ENCODE results near the gene ZSWIM9. TPM values are rescaled to one million over a fixed set of nuclear protein-coding genes. Genes with fewer than 3 reads are reported as not detected.
A peak's percentile ranks its signal among the peaks of the same experiment; 100 is the strongest.

Gene ZSWIM9
- 1 to 10 TPM in 1 of 3 donors, under 1 TPM in 1, not detected in 1; 0.54 to 1.3 TPM for polyA plus RNA-seq

- H3K4me1 Mint-ChIP-seq: peaks cover 20 to 23% of the 10 kb centered on the region in 2 donors
- H3K9me3 Mint-ChIP-seq: no peaks in the 10 kb centered on the region
- H3K27ac Mint-ChIP-seq: peak within 1 kb of the TSS; percentile 95 to 98 (median 97)
- peaks cover 7 to 12% (median 11%) of the 10 kb centered on the region in 3 donors for H3K27me3 Mint-ChIP-seq (ENCODE audit: low read depth in 3 of 3)
- peak within 1 kb of the TSS; percentile 93 to 100 (median 97) for H3K4me3 Mint-ChIP-seq
- peak; percentile 91 to 93 (median 93) for DNase-seq
- H3K36me3 Mint-ChIP-seq: peaks cover 13 to 16% (median 13%) of the 10 kb centered on the region in 3 donors
Measured at GRCh38 chr19:48169939-48170803, at the start of gene ZSWIM9, which contains the start of gene LIG1. Gene ZSWIM9 (plus strand): TSS chr19:48170680. CDS start chr19:48171803, 1,123 bp downstream. Gene LIG1 (minus strand): TSS chr19:48170344. CDS start chr19:48165566, 4,778 bp downstream.

GRCh38 chr19:48121066-48121465 lies 49.4 kb upstream of the ZSWIM9 start:
- H3K4me3 Mint-ChIP-seq: no peak overlapping the region
- no peak for DNase-seq
- H3K36me3 Mint-ChIP-seq: peaks cover 20 to 37% (median 35%) of the 10 kb centered on the region in 3 donors
- no peak overlapping the region for H3K27ac Mint-ChIP-seq
- H3K9me3 Mint-ChIP-seq: no peaks in the 10 kb centered on the region
- peaks cover 0 to 2% (median 0%) of the 10 kb centered on the region in 3 donors for H3K27me3 Mint-ChIP-seq (ENCODE audit: low read depth in 3 of 3)
- H3K4me1 Mint-ChIP-seq: peaks cover 12 to 16% of the 10 kb centered on the region in 2 donors

DNA sequence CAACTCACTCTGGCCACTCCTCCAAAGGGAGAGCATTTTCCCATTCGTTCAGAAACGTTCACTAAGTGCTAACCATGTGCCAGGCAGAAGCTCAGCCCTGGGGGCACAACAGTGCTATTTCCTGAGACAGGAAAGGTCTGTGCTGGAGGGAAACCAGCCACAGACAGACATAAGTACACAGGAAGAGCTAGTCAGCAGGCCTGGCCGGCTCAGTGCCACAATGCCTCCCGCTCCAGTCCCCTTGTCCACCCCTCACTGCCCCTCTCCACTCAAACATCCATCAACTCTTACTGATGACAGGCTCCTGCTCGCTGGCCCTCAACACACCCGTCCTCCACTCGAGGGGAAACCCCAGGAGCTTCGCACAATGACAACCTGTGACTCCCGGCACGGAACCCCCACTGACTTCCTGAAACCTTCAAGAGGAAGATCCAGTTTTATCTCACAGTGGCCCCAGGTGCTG lies 48.5 kb upstream of the ZSWIM9 start:
- H3K4me1 Mint-ChIP-seq: peaks cover 12 to 16% of the 10 kb centered on the region in 2 donors
- DNase-seq: no peak
- H3K27ac Mint-ChIP-seq: peak overlapping the region; percentile 57 to 83 (median 72)
- peaks cover 0 to 2% (median 0%) of the 10 kb centered on the region in 3 donors for H3K27me3 Mint-ChIP-seq (ENCODE audit: low read depth in 3 of 3)
- H3K36me3 Mint-ChIP-seq: peaks cover 23 to 40% (median 38%) of the 10 kb centered on the region in 3 donors
- H3K4me3 Mint-ChIP-seq: peak overlapping the region in 3 of 5 donors; percentile 21 to 30 (median 27)
- H3K9me3 Mint-ChIP-seq: no peaks in the 10 kb centered on the region

DNA sequence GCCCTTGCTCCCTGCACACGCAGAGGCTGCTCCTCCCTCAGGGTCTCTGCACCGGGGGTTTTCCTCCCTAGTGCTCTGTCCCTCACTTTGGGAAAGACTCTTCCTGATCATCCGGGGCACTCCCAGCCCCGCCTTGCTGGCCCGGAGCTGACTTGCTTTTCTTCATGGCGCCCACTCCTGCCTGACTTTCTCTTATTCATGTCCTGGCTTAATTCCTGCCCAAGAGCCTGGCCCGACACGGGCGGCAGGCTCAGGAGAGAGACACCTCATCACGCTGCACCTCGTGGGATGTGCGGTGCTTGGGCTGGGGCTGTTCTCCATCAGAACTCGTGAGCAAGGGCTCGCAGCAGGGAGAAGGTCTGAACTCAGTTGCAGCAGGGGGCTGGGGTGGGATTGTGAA lies 48.1 kb upstream of the ZSWIM9 start:
- Mint-ChIP-seq H3K4me3 (peak overlapping the region in 1 of 5 donors; percentile 30), H3K27ac (peak overlapping the region; percentile 13 to 81 (median 58)), H3K36me3 (peaks cover 25 to 43% (median 40%) of the 10 kb centered on the region in 3 donors), H3K9me3 (no peaks in the 10 kb centered on the region), H3K27me3 (ENCODE audit: low read depth in 3 of 3) (peaks cover 0 to 2% (median 0%) of the 10 kb centered on the region in 3 donors), H3K4me1 (peaks cover 11 to 16% of the 10 kb centered on the region in 2 donors)
- no peak for DNase-seq

- Mint-ChIP-seq H3K4me3 (no peak overlapping the region), H3K27ac (no peak overlapping the region), H3K27me3 (ENCODE audit: low read depth in 3 of 3) (peaks cover 0 to 3% (median 2%) of the 10 kb centered on the region in 3 donors), H3K9me3 (no peaks in the 10 kb centered on the region), H3K36me3 (peaks cover 31 to 49% (median 47%) of the 10 kb centered on the region in 3 donors), H3K4me1 (peaks cover 7 to 9% of the 10 kb centered on the region in 2 donors)
- DNase-seq: no peak
Measured at GRCh38 chr19:48123907-48124651, 46.4 kb upstream of the ZSWIM9 start.

DNA sequence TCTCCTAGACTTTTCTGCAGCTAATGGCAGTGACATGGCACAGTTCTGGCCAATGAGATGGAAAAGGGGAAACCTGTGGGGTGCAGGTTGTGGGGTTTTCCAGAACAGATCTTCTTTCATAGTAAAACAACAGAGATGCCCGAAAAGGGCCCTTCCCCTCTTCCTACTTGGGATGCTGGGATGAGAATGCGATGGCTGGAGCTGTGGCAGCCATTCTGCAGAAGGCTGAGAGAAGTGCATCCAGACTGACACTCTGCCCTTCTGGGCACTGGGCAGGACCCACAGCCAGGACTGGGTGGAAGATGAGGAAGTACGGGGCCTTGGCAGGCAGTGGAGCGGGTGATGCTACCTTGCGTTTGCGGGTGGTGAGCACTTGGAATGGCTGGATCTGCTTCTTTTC lies 42.9 kb upstream of the ZSWIM9 start:
- DNase-seq: no peak
- H3K27me3 Mint-ChIP-seq (ENCODE audit: low read depth in 3 of 3): peaks cover 0 to 3% (median 0%) of the 10 kb centered on the region in 3 donors
- H3K9me3 Mint-ChIP-seq: no peaks in the 10 kb centered on the region
- H3K4me3 Mint-ChIP-seq: no peak overlapping the region
- H3K36me3 Mint-ChIP-seq: peaks cover 28 to 45% (median 34%) of the 10 kb centered on the region in 3 donors
- no peak overlapping the region for H3K27ac Mint-ChIP-seq
- H3K4me1 Mint-ChIP-seq: peaks cover 0 to under 1% of the 10 kb centered on the region in 2 donors

- no peak for DNase-seq
- H3K4me1 Mint-ChIP-seq: no peaks in the 10 kb centered on the region
- no peak overlapping the region for H3K4me3 Mint-ChIP-seq
- peaks cover 0 to 3% (median 3%) of the 10 kb centered on the region in 3 donors for H3K27me3 Mint-ChIP-seq (ENCODE audit: low read depth in 3 of 3)
- no peak overlapping the region for H3K27ac Mint-ChIP-seq
- H3K36me3 Mint-ChIP-seq: peaks cover 8 to 18% (median 9%) of the 10 kb centered on the region in 3 donors
- H3K9me3 Mint-ChIP-seq: no peaks in the 10 kb centered on the region
Measured at GRCh38 chr19:48133094-48133493, 37.4 kb upstream of the ZSWIM9 start.

DNA sequence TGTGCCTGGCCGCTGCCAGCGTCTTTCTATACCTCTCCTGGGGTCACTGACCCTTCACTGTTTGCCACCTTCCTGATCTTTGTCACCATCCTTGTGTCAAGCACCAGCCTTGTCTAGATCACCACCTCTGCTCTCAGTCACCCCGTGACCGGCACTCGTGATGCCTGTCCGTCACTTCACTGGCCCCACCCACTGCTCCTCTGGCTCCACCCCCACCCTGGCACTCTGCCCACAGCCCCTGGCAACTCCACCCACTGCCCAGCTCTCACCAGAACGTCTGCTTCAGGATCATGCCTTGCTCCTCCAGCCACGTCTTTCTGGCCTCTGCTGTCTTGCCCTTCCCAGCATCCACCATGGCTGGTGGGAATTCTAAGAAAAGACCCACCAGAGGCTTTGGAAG lies 35.1 kb upstream of the ZSWIM9 start:
- Mint-ChIP-seq H3K4me1 (no peaks in the 10 kb centered on the region), H3K36me3 (peaks cover 11 to 20% (median 13%) of the 10 kb centered on the region in 3 donors), H3K27me3 (ENCODE audit: low read depth in 3 of 3) (peaks cover 0 to 5% (median 2%) of the 10 kb centered on the region in 3 donors), H3K9me3 (no peaks in the 10 kb centered on the region), H3K4me3 (no peak overlapping the region), H3K27ac (peak overlapping the region in 2 of 6 donors; percentile 8 to 31)
- DNase-seq: no peak

DNA sequence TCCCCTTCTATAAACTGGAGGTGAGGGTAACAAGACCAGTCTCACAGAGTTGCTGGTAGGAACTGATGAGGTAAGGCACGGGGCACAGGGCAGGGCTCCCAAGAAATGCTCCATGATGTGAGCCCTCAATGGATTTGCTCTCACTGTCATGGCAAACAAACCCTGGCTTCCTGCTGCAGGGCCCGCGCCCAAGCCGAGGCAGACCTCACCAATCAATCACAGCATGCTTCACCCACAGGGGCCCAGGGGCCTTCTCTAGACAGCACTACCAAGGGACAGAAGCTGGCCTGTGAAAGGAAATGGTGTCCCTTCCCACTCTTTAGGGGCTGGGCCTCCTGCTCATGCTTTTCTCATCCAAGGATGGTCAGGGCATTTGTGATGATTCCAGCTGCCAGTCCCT lies 33.9 kb upstream of the ZSWIM9 start:
- Mint-ChIP-seq H3K9me3 (no peaks in the 10 kb centered on the region), H3K4me3 (no peak overlapping the region), H3K4me1 (no peaks in the 10 kb centered on the region), H3K36me3 (peaks cover 8 to 15% (median 13%) of the 10 kb centered on the region in 3 donors), H3K27me3 (ENCODE audit: low read depth in 3 of 3) (peaks cover 0 to 5% (median 2%) of the 10 kb centered on the region in 3 donors), H3K27ac (peak overlapping the region in 1 of 6 donors; percentile 27)
- DNase-seq: no peak

GRCh38 chr19:48137411-48137810 lies 33.1 kb upstream of the ZSWIM9 start:
- H3K4me1 Mint-ChIP-seq: no peaks in the 10 kb centered on the region
- DNase-seq: no peak
- no peak overlapping the region for H3K27ac Mint-ChIP-seq
- peaks cover 0 to 5% (median 2%) of the 10 kb centered on the region in 3 donors for H3K27me3 Mint-ChIP-seq (ENCODE audit: low read depth in 3 of 3)
- H3K4me3 Mint-ChIP-seq: no peak overlapping the region
- H3K36me3 Mint-ChIP-seq: peaks cover 8 to 11% (median 10%) of the 10 kb centered on the region in 3 donors
- no peaks in the 10 kb centered on the region for H3K9me3 Mint-ChIP-seq

DNA sequence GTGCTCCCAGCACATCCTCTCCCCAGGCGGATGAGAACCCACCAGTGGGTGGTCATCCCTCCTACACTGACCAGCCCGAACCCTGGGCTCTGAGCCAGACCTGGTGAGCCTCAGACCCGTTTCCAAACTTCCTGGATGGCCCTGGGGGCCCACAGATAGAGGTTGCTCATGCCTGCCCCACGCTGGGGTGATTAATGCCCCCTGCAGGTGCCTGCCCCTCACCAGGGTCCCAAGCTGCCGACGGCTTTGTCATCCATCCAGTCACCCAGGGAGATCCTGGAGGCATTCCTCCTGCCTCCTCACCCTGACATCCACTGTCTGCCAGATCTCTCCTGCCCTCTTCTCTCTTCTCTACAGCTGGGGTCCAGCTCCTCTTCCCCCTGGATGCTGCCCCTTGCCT lies 31.4 kb upstream of the ZSWIM9 start:
- Mint-ChIP-seq H3K27ac (peak overlapping the region in 1 of 6 donors; percentile 25), H3K4me3 (no peak overlapping the region), H3K4me1 (no peaks in the 10 kb centered on the region)

GRCh38 chr19:48147597-48148175 lies 22.8 kb upstream of the ZSWIM9 start:
- Mint-ChIP-seq H3K36me3 (peaks cover 10 to 38% (median 13%) of the 10 kb centered on the region in 3 donors), H3K4me1 (no peaks in the 10 kb centered on the region), H3K27me3 (ENCODE audit: low read depth in 3 of 3) (no peaks in the 10 kb centered on the region), H3K9me3 (no peaks in the 10 kb centered on the region), H3K4me3 (no peak overlapping the region), H3K27ac (no peak overlapping the region)
- no peak for DNase-seq

More for the DNA sequence above, 31.4 kb upstream of the ZSWIM9 start:
- no peak for DNase-seq
- Mint-ChIP-seq H3K36me3 (peaks cover 13 to 24% (median 17%) of the 10 kb centered on the region in 3 donors), H3K9me3 (no peaks in the 10 kb centered on the region), H3K27me3 (ENCODE audit: low read depth in 3 of 3) (peaks cover 0 to 5% (median 2%) of the 10 kb centered on the region in 3 donors)

GRCh38 chr19:48148576-48148975 lies 21.9 kb upstream of the ZSWIM9 start:
- Mint-ChIP-seq H3K36me3 (peaks cover 9 to 30% (median 11%) of the 10 kb centered on the region in 3 donors), H3K9me3 (no peaks in the 10 kb centered on the region)

More at GRCh38 chr19:48148576-48148975, 21.9 kb upstream of the ZSWIM9 start:
- Mint-ChIP-seq H3K4me1 (no peaks in the 10 kb centered on the region), H3K27ac (peak overlapping the region in 1 of 6 donors; percentile 83), H3K27me3 (ENCODE audit: low read depth in 3 of 3) (no peaks in the 10 kb centered on the region), H3K4me3 (no peak overlapping the region)
- DNase-seq: no peak
